NB4 (cell line): Measurements from ENCODE around the gene GON4L.
"Not testable (repeated sequence)": the region's sequence is repeated elsewhere in the genome, so short reads cannot be mapped to it uniquely, and the experiment has no call there.

Experiments used
- DNase-seq: peaks from one replicate; pipeline ENCODE4 v3.0.0; 2010; ENCODE audit warnings: low read depth
- H3K4me3 ChIP-seq: one replicate; pipeline ENCODE4 v1.5.1; 2011; ENCODE audit warnings: mild to moderate bottlenecking, low read depth, low read length, moderate library complexity
- CTCF ChIP-seq: IDR thresholded peaks from one replicate; pipeline ENCODE4 v1.5.1; 2012; ENCODE audit warnings: low read depth, low read length
- MAX ChIP-seq: IDR thresholded peaks from 2 replicates; pipeline ENCODE4 v1.6.1; 2011; ENCODE audit warnings: low read depth, low read length
- MYC ChIP-seq: IDR thresholded peaks from 2 replicates; pipeline ENCODE4 v1.6.1; 2011; ENCODE audit warnings: low read depth, low read length
- POLR2A ChIP-seq: IDR thresholded peaks from 2 replicates; pipeline ENCODE4 v1.6.1; 2011; ENCODE audit warnings: mild to moderate bottlenecking; ENCODE audit not compliant: insufficient read length; ENCODE audit errors: extremely low read depth

GON4L gene

GRCh38 chr1:155761736-155762405 lies 95.1 kb downstream of the GON4L start:
- TF ChIP-seq POLR2A, result no peak
- TF ChIP-seq MYC, result no peak
- TF ChIP-seq MAX, result no peak
- TF ChIP-seq CTCF, result no peak
- H3K4me3 ChIP-seq, result no peak overlapping the region
- DNase-seq, result no peak

- DNase-seq, result no peak
- TF ChIP-seq MAX (no peak), CTCF (no peak), POLR2A (no peak), MYC (no peak)
- H3K4me3 ChIP-seq, result no peak overlapping the region
These were observed 96.1 kb downstream of the GON4L start for GRCh38 chr1:155760751-155761475.

GRCh38 chr1:155759966-155760630 lies 96.9 kb downstream of the GON4L start:
- DNase-seq, result no peak
- no peak overlapping the region for H3K4me3 ChIP-seq
- TF ChIP-seq MAX (no peak), CTCF (no peak), POLR2A (no peak), MYC (no peak)

- DNase-seq, H3K4me3 ChIP-seq: not testable (repeated sequence)
These were observed 98.0 kb downstream of the GON4L start for GRCh38 chr1:155759017-155759416.

- not testable (repeated sequence) for H3K4me3 ChIP-seq
These were observed 108.9 kb downstream of the GON4L start for GRCh38 chr1:155748141-155748540.

GRCh38 chr1:155747586-155747985 lies 109.4 kb downstream of the GON4L start:
- DNase-seq, H3K4me3 ChIP-seq: not testable (repeated sequence)

More at GRCh38 chr1:155748141-155748540, 108.9 kb downstream of the GON4L start:
- DNase-seq, result not testable (repeated sequence)

- TF ChIP-seq POLR2A (peak; percentile 39), MAX (peak; percentile 47; the same call in 1 of the 2 replicates), MYC (peak; percentile 50)
- peak; percentile 98 for DNase-seq
- peak overlapping the region; percentile 83 for H3K4me3 ChIP-seq
These were observed 111.5 kb downstream of the GON4L start for GRCh38 chr1:155745284-155746228.
